ENCODE data around the gene TSPAN5.

The TSPAN5 gene

DNA sequence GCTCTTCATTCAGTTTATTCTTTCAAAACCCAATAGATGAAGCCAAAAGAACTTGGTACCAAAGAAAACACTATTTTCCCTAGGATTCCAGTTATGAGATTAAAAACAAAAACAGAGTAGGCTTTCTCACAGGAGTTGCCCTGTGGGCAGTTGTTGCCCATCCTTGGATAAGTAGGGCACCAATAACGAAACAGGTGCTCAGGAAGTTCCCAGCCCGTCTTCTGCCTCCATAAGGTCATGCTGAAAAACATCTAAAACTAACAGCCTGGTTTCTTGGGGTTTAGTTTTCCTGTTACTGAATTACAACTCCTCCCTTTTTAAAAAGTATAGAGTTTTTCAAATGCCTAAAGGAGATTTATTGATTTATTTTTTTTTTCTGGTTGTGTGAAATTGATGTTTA is 14.7 kb downstream of the TSPAN5 start:
- H3K4me3 ChIP-seq (ENCODE audit: low read length) = no peak overlapping the region
- TF ChIP-seq ZNF274 (IDR thresholded peaks at IDR 0.05; ENCODE audit: low read depth, low read length) = no peak

DNA sequence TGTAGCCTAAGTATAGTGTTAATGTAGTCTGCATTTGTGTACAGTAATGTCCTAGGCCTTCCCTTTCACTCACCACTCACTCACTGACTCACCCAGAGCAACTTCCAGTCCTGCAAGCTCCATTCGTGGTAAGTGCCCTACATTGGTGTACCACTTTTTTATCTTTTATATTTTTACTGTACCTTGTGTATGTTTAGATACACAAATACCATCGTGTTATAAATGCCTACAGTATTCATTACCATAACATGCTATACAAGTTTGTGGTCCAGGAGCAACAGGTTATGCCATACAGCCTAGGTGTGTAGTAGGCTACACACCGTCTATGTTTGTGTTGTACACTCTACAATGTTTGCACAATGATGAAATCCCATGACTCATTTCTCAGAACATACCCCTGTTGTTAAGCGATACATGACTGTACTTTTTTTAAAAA is 15.4 kb downstream of the TSPAN5 start:
- H3K4me3 ChIP-seq (ENCODE audit: low read length) = no peak overlapping the region
- TF ChIP-seq ZNF274 (IDR thresholded peaks at IDR 0.05; ENCODE audit: low read depth, low read length) = no peak

- H3K4me3 ChIP-seq (ENCODE audit: low read length) = no peak overlapping the region
- TF ChIP-seq ZNF274 (IDR thresholded peaks at IDR 0.05; ENCODE audit: low read depth, low read length) = no peak
These were observed 16.3 kb downstream of the TSPAN5 start for GRCh38 chr4:98641906-98642668.

DNA sequence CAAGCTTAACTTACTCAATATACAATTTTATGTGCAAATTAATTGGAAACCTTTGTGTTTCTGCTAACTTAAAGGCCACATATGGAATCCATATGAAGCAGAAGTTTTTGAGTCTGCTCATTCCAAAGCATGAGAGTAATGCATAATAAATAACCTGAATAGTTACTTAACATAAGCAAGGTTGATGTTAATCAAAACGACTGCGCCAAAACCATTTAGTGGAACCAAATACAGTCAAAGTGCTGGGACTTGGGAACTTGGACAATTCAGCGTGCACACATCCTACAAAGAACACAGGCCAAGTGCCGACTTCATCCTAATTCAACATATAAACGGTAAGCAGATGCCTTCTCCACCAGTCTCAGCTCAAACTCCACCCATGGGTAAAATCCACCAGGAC is 17.0 kb downstream of the TSPAN5 start:
- no peak for TF ChIP-seq ZNF274 (IDR thresholded peaks at IDR 0.05; ENCODE audit: low read depth, low read length)
- H3K4me3 ChIP-seq (ENCODE audit: low read length) = no peak overlapping the region

DNA sequence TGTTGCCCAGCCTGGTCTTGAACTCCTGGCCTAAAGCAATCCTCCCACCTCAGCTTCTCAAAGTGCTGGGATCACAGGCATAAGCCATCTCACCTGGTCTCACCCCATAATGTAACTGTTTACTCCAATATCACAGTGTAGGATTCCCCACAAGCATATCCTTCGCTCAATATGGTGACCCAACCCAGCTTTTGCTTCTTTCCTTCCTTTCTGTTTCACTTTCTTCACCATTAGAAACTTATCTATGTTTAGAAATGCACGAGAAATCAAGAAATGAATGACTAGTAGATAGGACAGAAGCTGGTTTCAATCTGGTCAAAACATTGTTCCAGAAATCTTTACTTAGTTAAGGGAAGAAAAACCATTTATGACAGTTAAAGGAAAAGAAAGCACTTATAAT is 18.9 kb downstream of the TSPAN5 start:
- TF ChIP-seq ZNF274 (IDR thresholded peaks at IDR 0.05; ENCODE audit: low read depth, low read length) = no peak
- H3K4me3 ChIP-seq (ENCODE audit: low read length) = peak overlapping the region; percentile 57; the same call in 1 of the 2 replicates

DNA sequence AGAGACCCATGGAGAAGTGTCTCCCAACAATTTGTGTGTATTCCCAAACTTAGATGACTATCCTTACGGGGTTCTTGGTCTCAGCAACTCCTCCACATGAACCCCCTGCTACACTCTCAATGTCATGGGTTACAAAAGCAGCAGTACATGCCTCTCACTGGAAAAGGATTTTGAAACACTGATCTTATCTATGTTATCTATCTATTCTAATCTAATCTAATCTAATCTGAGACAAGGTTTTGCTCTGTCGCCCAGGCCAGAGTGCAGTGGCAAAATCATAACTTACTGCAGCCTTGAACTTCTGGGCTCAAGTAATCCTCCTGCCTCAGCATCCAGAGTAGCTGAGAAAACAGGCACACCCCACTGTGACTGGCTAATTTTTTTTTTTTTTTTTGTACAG is 19.3 kb downstream of the TSPAN5 start:
- H3K4me3 ChIP-seq (ENCODE audit: low read length) = peak overlapping the region; percentile 57; the same call in 1 of the 2 replicates
- TF ChIP-seq ZNF274 (IDR thresholded peaks at IDR 0.05; ENCODE audit: low read depth, low read length) = no peak

DNA sequence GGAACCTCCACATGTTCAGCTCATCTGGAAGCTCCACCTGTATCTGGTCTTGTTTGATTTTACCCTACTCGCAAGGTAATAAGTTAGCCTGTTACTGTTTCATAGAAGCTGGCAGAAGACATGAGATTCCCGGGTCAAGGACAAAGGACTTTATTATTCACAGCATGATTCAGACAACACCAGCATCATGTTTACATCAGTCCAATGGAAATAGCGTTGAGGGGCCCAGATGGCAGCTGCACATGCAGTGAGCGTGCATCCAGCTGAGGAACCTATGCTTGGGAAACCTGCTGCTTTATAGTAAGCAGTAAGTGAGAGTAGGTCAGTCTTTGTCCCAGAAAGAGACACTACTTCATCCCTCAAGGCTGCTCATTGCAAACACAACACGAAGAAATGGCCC is 19.8 kb downstream of the TSPAN5 start:
- no peak overlapping the region for H3K4me3 ChIP-seq (ENCODE audit: low read length)
- TF ChIP-seq ZNF274 (IDR thresholded peaks at IDR 0.05; ENCODE audit: low read depth, low read length) = no peak

DNA sequence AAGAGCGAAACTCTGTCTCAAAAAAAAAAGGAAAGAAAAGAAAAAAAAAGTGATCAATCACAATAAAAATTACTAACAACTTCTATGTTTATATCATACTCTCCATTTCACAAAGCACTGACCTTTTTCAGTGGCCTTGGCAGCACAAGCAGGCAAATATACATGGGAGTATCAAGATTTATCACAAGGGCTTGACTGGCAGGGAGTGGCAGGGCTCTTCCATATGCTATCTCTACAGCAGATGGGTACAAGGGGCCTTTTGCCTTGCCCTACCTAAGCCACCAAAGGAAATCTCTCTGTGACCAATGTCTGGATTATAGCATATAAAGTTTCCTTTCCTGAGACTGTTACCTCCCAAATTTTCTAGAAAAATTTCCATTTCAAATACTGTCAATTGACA is 24.4 kb downstream of the TSPAN5 start:
- no peak overlapping the region for H3K4me3 ChIP-seq (ENCODE audit: low read length)
- TF ChIP-seq ZNF274 (IDR thresholded peaks at IDR 0.05; ENCODE audit: low read depth, low read length) = no peak

DNA sequence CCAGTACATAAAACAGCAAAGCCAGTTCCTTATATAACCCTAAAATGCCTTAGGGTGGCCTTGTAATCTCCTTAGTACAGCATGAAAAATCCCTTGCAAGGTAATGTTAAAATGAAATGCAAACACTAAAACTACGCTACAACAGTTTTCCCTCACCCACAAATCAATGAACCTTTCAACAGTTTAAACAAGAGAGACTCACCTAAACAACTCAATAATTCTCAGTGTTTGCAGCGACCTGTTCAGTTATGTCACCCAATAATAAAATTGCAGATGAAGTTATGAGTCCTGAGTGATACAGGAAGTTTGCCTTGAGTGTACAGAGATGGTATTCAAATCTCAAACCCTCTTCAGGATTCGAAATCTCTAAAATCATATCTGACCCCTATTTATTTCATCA is 25.3 kb downstream of the TSPAN5 start:
- TF ChIP-seq ZNF274 (IDR thresholded peaks at IDR 0.05; ENCODE audit: low read depth, low read length) = no peak
- H3K4me3 ChIP-seq (ENCODE audit: low read length) = no peak overlapping the region

DNA sequence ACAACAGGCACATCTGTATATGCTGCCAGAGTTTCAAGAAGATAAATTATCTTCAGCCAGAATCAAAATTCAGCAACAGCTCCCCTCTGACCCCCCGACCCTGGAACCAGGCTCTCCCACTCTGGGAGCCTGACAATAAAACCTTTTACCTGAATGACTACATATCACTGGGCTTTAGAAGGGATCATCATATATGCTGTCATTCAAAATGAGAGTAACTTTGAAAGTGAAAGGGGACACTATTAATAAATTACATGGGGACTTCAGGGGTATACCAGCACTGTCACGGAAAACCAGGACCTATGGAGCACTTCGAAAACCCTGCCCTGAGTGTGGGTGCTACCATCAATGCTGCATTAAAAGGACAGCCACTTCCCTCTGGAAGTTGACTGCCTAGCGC is 26.2 kb downstream of the TSPAN5 start:
- no peak for TF ChIP-seq ZNF274 (IDR thresholded peaks at IDR 0.05; ENCODE audit: low read depth, low read length)
- no peak overlapping the region for H3K4me3 ChIP-seq (ENCODE audit: low read length)

GRCh38 chr4:98631506-98631905 is 26.9 kb downstream of the TSPAN5 start:
- no peak overlapping the region for H3K4me3 ChIP-seq (ENCODE audit: low read length)
- no peak for TF ChIP-seq ZNF274 (IDR thresholded peaks at IDR 0.05; ENCODE audit: low read depth, low read length)

- no peak for TF ChIP-seq ZNF274 (IDR thresholded peaks at IDR 0.05; ENCODE audit: low read depth, low read length)
- H3K4me3 ChIP-seq (ENCODE audit: low read length) = no peak overlapping the region
These were observed 27.5 kb downstream of the TSPAN5 start for GRCh38 chr4:98630737-98631454.

DNA sequence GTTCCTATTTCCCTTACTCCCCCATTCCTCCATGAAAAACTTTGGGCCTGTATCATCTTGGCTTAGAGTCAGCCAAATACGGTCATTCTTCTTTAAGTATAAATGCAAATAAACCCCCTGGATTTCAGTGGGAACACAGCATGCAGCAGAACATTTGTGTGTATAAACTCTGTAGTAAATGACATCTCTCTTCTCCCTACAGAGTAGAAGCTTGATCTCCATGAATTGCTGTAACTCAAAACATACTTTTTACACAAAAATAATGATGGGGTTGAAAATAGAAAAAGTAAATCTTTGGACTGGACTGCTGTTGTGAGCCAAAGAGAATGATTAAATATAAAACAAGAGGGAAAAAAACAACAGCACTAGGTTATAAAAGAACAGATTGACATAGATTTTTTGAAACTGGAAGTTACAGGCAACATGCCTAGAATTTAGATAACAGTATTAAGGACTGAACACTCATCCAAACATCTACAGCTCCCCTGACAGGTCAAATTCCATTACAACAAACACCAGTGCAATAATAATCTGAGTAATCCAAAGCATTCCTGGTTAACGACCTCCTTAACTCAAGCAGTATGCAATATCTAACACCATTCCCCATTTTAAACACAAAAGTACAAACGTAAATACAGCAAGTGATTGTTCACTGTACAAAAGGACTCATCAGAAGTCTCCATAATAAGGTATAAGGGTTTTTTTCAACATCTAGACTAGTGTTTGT is 30.7 kb downstream of the TSPAN5 start:
- TF ChIP-seq ZNF274 (IDR thresholded peaks at IDR 0.05; ENCODE audit: low read depth, low read length) = no peak
- no peak overlapping the region for H3K4me3 ChIP-seq (ENCODE audit: low read length)

DNA sequence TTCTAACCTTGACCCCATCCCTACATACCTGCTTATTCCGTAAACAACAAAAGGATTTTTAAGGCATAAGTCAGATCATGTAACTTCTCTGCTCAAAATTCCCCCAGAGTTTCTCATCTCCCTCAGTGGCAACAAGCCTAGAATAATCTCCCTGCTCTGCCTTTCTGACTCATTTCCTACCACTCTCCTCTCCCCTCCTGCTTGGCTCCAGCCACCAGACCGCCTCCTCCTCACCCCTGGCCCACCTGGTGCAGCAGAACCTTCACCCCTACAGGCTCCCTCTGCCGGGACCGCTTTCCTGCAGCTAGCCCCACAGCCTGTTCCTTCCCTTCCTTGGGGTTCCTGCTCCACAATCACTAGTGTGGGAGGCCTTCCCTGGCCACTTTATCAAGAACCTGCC is 32.1 kb downstream of the TSPAN5 start:
- TF ChIP-seq ZNF274 (IDR thresholded peaks at IDR 0.05; ENCODE audit: low read depth, low read length) = no peak
- no peak overlapping the region for H3K4me3 ChIP-seq (ENCODE audit: low read length)

- TF ChIP-seq ZNF274 (IDR thresholded peaks at IDR 0.05; ENCODE audit: low read depth, low read length) = no peak
These were observed 32.5 kb downstream of the TSPAN5 start for GRCh38 chr4:98625920-98626319.

More at GRCh38 chr4:98625920-98626319, 32.5 kb downstream of the TSPAN5 start:
- no peak overlapping the region for H3K4me3 ChIP-seq (ENCODE audit: low read length)
